ENCODE measurements around the gene CSF1. TPM values are rescaled to one million over a fixed set of nuclear protein-coding genes. Genes with fewer than 3 reads are reported as not detected.

Gene CSF1
- total and polyA plus RNA-seq, 2 of the 13 experiments (the other 11 are each of a cell fraction or from before 2014, with no cell fraction given), result 4.6 to 13.3 TPM

DNA sequence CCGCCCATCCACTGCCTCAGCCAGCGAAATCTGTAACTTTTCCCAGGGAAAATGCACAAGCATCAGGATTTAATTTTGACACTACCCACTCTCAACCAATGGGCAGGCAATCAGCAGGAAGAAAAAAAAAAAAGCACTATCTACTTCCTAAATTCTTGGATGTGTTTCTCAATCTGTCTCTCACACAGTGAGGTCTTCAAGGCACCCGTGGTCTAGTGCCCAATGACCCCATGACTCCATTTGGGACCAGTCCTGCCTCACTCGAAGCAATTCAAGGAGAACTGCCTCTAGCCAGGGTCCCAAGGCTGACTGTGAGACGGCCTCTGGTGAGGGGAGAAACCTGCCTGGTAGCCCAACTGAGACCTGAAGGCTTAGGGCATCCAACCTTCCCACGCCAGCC, 35.9 kb downstream of the CSF1 start:
- in situ Hi-C loops (cut with HindIII; ENCODE audit: extremely low pct_ligation_motif_present, low pct_unique_long_range_greater_than_20kb), result no loop called here
- no peak for TF ChIP-seq ZNF10 (CRISPR knock-in tag; IDR thresholded peaks at IDR 0.05; ENCODE audit: borderline replicate concordance, low read depth)
- TF ChIP-seq YEATS2 (CRISPR knock-in tag; IDR thresholded peaks at IDR 0.05; ENCODE audit: borderline replicate concordance), result no peak
- TF ChIP-seq MAZ (IDR thresholded peaks at IDR 0.05; ENCODE audit: borderline replicate concordance, low read depth, low read length), result no peak
- no peak for TF ChIP-seq MAZ (CRISPR knock-in tag; IDR thresholded peaks at IDR 0.05; ENCODE audit: low read depth)
- no peak for TF ChIP-seq ZNF207 (IDR thresholded peaks at IDR 0.05; ENCODE audit: borderline replicate concordance)
- no peak for TF ChIP-seq TBL1XR1 (IDR thresholded peaks at IDR 0.05; ENCODE audit: borderline replicate concordance, low read length, partially characterized antibody)
- no peak for TF ChIP-seq SMARCC2 (IDR thresholded peaks at IDR 0.05)
- TF ChIP-seq JDP2 (CRISPR knock-in tag; IDR thresholded peaks at IDR 0.05; ENCODE audit: borderline replicate concordance), result no peak
- no peak for TF ChIP-seq MYC (CRISPR knock-in tag; IDR thresholded peaks at IDR 0.05; ENCODE audit: borderline replicate concordance)
- no peak for TF ChIP-seq ZFAT (CRISPR knock-in tag; conservative IDR thresholded peaks at IDR 0.05)
- TF ChIP-seq CC2D1A (CRISPR knock-in tag; IDR thresholded peaks at IDR 0.05), result no peak
- no peak for TF ChIP-seq KMT2A (CRISPR knock-in tag; IDR thresholded peaks at IDR 0.05)
- TF ChIP-seq ZNF501 (CRISPR knock-in tag; IDR thresholded peaks at IDR 0.05), result no peak
- TF ChIP-seq ZNF629 (CRISPR knock-in tag; conservative IDR thresholded peaks at IDR 0.05), result no peak
- TF ChIP-seq ZMYM4 (CRISPR knock-in tag; IDR thresholded peaks at IDR 0.05), result no peak
- no peak for TF ChIP-seq ZNF24 (IDR thresholded peaks at IDR 0.05)
- no peak for TF ChIP-seq ZNF746 (CRISPR knock-in tag; IDR thresholded peaks at IDR 0.05)
- TF ChIP-seq SRSF4 (IDR thresholded peaks at IDR 0.05; ENCODE audit: low read depth, low read length, poor library complexity, severe bottlenecking), result no peak
- TF ChIP-seq, protein P1, sequence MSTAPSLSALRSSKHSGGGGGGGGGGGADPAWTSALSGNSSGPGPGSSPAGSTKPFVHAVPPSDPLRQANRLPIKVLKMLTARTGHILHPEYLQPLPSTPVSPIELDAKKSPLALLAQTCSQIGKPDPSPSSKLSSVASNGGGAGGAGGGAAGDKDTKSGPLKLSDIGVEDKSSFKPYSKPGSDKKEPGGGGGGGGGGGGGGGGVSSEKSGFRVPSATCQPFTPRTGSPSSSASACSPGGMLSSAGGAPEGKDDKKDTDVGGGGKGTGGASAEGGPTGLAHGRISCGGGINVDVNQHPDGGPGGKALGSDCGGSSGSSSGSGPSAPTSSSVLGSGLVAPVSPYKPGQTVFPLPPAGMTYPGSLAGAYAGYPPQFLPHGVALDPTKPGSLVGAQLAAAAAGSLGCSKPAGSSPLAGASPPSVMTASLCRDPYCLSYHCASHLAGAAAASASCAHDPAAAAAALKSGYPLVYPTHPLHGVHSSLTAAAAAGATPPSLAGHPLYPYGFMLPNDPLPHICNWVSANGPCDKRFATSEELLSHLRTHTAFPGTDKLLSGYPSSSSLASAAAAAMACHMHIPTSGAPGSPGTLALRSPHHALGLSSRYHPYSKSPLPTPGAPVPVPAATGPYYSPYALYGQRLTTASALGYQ (CRISPR knock-in tag; IDR thresholded peaks at IDR 0.05), result no peak
- TF ChIP-seq POLR2A (IDR thresholded peaks at IDR 0.05; ENCODE audit: insufficient read depth in 1 of 2, low read depth in 2 of 2, low read length in 2 of 2), result no peak
- H3K36me3 ChIP-seq (replicated peaks in 1 of 2; ENCODE audit: control insufficient read depth in 1 of 2, insufficient read depth in 2 of 2, low read length in 2 of 2), result no peaks in the 10 kb centered on the region
- no peak overlapping the region for H3K9ac ChIP-seq (ENCODE audit: insufficient read depth, low read depth, low read length)
- BruUV-seq (replicated peaks), result no TSS peak
- ChIA-PET CTCF (ENCODE audit: low intra/inter-chr PET ratio, low total read pairs) (no interaction called here), POLR2A (interaction anchor here (1.1 to 3.1 kb wide), 2 partner anchors 11 to 13 kb away, joined by 5 to 25 read pairs; no protein-coding TSS in a partner anchor)
- H2AFZ ChIP-seq (ENCODE audit: low read length), result no peak overlapping the region
- intact Hi-C loops (cut with micrococcal nuclease; ENCODE audit: unreplicated experiment), result no loop called here
- no peak overlapping the region for H3K27ac ChIP-seq (ENCODE audit: extremely low read length, insufficient read depth, low read length)
- H4K20me1 ChIP-seq (ENCODE audit: insufficient read depth, low read length), result no peaks in the 10 kb centered on the region
- ATAC-seq (no peak), FAIRE-seq (no peak), DNase-seq (ENCODE audit: low spot score) (no peak)
- H3K27me3 ChIP-seq (ENCODE audit: control insufficient read depth in 1 of 2, insufficient read depth in 2 of 2, low read length in 2 of 2), result no peaks in the 10 kb centered on the region
- peaks cover 38% of the 10 kb centered on the region for H3K4me1 ChIP-seq (ENCODE audit: insufficient read depth, low read length)
- no peak overlapping the region for H3K4me3 ChIP-seq (replicated peaks in 1 of 3; ENCODE audit: insufficient read depth in 1 of 3, low read depth in 2 of 3, low read length in 3 of 3)
- no peaks in the 10 kb centered on the region for H3K79me2 ChIP-seq (ENCODE audit: insufficient read depth, low read length)
- H3K4me2 ChIP-seq (ENCODE audit: low read depth, low read length), result no peak overlapping the region
- no peaks in the 10 kb centered on the region for H3K9me3 ChIP-seq (ENCODE audit: low read length)
- 76% methylated on average over 5 of the region's 6 CpGs for WGBS (ENCODE audit: low lambda C conversion rate)

All from HepG2 (cell line).